HG02798 (cell line): ENCODE measurements around the gene CD3D.

Experiments
- ATAC-seq: cut with Tn5 transposase; IDR thresholded peaks from one replicate; pipeline ENCODE4 v1.9.1; 2021; ENCODE audit warnings: mild to moderate bottlenecking; ENCODE audit not compliant: unreplicated experiment, poor library complexity

Gene CD3D

DNA sequence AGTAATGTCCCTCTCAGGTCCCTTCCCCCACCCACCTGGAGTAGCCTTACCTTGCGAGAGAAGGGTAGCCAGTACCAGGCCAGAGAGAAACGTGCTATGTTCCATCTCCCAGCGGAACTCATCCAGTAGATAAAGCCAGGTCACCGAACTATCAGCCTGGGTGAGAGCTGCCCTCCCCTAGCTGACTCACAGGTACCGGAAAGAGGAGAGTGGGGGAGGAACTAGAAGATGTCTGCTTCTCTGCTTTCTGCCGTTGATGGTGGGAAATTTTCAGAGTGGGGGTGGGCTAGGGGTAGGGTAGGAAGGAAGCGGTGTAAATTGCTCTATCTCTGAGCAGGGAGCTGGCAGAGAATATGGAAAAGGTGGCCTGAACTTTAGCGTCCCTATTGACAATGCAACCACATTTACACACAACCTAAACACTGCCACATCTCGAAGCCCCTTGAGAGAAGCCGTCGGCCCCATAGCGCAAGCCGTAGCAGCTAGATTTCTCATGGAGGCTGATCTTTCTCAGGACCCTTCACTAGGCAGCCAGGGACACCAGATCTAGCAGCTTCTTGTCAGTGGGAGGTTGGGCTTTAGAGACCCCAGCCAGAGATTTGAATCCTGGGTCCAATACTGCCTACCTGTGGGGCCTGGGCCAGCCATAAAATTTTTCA lies at the start of gene CD3D:
CD3D (minus strand) TSS at position 203 of the 659 bp plus-strand sequence; CDS start at position 105, 98 bp downstream.
- no peak for ATAC-seq

DNA sequence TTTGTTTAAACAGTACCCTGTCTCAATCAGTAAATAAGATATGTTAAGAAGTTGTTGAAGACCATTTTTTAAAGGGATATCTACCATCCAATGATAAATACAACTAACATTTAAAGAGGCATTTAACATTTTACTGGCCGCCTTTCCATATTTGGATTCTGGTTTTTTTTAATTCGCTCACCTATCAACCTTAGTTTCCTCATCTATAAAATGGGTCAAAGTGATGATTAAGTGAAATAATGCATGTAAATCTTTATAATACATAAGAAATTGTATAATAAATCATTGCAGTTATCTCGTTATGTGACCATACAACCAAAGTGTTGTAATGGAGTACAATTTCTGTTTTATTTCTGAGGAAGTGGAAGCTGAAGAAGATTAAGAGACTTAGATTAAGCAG lies 41.2 kb upstream of the CD3D start:
- no peak for ATAC-seq

- no peak for ATAC-seq
These were observed 40.4 kb upstream of the CD3D start for GRCh38 chr11:118382954-118383353.

DNA sequence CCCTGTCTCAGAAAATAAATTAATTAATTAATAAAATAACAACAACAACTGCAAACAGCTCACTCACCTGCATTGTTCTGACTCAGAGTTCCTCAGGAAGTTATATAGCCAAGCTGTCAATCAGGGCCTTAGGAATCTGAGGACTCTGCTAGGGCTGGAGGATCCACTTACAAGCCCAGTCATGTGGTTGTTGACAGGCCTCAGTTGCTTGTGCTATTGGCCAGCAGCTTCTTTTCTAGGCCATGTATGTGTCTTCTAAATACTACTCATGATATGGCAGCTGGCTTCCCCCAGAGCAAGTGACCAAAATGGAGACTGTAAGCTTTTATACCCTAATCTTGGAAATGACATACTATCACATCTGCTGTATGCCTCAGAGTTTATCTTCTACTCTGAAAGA lies 38.1 kb upstream of the CD3D start:
- ATAC-seq, result no peak

DNA sequence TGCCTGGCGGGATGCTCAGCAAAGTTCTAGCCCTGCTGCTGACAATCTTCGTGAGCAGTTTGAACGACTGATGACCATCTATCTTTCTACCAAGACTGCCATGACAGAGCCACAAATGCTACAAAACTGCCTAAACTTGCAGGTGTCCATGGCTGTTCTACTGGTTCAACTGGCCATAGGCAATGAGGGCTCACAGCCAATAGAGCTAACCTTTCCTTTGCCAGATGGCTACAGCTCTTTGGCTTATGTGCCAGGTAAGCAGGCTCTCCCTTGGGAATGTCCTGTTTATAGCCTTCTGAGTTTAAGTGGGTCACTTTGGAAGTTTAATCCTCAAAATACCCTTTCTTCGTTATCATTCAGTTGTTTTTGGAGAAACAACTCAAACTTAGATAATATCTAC lies 37.0 kb upstream of the CD3D start:
- ATAC-seq, result no peak

DNA sequence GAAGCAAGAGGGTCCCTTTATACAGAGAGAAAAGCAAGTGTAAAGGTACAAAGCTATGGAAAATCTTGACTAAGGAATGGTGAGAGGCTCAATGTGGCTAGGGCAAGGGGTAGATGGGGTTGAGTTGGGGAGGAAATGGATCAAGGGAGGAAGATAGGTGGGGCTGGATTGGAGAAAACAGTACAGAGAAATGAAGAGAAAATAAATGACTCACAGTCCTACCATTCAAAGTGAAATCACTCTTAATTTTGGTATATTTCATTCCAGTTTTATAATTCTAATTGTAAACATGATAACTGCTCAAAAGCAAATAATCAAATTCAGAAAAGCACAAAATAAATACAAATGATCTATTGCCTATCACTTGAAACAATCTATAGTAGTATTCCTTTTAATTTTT lies 33.5 kb upstream of the CD3D start:
- ATAC-seq, result no peak

DNA sequence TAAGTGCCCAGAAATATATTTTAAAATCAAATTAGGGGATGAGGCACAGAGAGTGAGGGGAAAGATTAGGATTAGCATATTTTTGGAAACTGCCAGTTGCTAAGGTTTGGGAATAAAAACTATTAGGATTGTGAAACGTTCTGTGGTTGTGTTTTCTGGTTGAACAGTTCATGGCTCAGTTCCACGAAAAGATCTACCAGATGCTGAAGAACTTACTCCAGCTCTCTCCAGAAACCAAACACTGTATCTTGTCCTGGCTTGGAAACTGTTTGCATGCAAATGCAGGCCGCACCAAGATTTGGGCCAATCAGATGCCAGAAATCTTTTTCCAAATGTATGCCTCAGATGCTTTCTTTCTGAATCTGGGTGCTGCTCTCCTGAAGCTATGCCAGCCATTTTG lies 32.2 kb upstream of the CD3D start:
- ATAC-seq, result no peak

DNA sequence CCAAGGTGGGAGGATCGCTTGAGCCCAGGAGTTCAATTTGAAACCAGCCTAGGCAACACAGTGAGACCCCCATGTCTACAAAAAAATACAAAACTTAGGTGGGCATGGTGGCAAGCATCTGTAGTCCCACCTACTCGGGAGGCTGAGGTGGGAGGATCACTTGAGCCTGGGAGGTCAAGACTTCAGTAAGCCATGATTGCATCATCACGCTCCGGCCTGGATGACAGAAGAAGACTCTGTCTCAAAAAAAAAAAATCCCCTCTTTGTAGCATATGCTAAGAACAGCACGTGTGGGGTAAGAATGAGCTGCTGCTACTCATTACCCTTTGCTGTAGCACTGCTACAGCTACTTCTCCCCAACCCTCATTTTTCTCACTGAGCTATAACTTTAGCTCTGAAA lies 31.4 kb upstream of the CD3D start:
- ATAC-seq, result no peak

DNA sequence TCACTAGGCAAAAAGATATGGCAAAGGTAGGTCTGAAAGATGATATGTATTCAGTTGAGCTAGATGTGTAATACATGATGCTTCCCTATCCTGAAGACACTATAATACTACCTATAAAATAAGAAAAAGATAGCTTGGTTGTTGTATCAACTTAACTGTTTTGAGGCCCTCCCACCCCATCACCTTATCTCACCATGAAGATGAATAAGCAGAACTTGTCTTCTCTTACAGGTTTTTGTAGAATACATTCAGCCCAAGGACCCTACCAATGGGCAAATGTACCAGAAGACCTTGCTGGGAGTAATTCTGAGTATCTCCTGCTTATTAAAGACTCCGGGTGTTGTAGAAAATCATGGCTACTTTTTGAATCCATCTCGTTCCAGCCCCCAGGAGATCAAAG lies 30.8 kb upstream of the CD3D start:
- ATAC-seq, result no peak

DNA sequence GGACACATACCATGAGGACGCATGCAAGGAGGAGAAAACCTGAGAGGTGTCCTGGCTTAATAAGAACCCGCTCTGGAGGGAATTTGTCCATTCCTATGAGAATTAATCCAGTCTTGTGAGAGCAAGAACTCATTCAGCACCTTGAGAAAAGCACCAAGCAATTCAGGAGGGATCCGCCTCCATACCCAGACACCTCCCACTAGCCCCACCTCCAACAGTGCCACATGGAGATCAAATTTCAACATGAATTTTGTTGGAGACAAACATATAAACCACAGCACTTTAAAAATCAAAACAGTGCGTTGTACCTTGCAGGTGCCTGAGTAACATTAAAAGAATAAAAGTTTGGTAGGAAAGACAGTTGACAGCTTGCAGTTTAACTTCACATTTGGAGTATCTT lies 28.3 kb upstream of the CD3D start:
- ATAC-seq, result no peak

DNA sequence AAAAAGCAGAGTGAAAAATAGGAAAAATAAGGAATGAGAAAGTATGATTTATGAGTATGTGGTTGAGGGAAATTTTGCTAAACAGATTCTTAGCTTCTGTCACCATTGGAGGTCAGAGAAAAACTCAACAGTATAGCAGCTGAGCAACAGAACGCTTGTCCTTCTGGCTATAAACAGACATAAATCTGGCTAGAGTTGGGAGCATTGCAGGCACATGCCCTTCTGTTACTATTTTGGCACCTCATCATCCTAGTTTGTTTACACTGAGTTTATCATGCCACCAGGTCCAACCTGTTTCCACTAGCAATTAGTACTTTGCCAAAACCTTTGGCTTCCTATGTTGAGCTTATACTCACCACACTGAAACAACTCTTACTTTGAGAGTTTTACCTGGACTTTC lies 23.8 kb upstream of the CD3D start:
- no peak for ATAC-seq

DNA sequence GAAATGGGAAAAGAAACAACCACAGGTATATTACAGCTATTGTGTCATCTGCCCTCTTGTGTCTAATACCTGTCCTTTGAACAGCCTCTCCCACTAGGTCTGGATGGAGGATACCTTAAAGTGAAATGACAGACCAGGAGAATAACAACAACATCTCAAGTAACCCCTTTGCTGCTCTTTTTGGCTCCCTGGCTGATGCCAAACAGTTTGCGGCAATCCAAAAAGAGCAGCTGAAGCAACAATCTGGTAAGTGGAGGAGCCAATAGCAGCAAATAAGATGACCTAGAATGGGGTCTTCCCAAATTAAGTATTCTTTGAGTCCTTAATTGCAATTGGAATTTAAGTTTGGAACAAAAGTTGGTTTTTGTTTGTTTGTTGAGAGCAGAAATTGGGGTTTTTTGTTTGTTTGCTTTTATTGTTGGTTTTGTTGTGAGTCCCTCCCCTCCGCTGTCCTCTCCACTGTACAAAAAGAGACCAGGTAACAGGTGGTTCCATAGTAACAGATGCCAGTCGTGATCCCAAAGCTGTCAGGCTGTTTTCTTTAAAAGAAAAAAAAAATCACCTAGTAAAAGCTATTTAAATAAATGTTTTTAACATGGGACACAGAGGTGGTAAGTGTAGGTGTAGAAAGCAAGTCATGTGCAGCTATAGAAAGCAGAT lies 22.6 kb upstream of the CD3D start:
- no peak for ATAC-seq

DNA sequence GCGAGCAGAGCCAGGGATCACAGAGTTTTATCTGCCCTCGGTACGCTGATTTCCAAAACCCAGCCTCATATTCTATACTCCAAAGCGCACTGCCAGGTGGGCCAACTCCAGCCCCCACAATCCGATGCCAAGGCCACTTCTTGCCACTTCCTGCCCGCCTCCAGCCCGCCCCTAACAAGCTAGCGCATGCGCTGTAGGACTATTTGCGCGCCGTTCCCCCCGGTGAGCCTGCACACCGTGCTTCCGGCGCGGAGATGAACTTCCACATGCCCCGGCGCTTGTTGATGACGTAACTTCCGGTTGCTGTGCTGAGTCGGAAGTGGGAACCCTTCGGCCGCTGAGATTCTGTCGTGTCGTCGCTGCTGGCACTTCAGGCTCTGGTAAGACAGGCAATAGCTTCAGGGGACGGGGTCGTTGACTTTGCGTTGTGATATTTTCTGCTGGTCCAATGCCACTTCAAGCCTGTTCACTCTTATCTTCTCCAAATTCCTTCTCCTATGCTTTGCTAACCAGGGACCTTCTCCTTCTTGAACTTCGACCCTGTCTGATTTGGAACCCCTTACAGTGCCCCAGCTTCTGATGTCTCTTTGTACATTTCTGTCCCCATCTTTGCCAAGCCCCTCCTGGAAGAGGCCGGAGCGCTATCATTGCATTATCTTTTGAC lies 16.9 kb upstream of the CD3D start, which contains the start of gene UBE4A:
UBE4A (plus strand) TSS at position 306 of the 664 bp plus-strand sequence. CDS start 5,481 bp downstream, outside the sequence.
- ATAC-seq, result peak; percentile 98

DNA sequence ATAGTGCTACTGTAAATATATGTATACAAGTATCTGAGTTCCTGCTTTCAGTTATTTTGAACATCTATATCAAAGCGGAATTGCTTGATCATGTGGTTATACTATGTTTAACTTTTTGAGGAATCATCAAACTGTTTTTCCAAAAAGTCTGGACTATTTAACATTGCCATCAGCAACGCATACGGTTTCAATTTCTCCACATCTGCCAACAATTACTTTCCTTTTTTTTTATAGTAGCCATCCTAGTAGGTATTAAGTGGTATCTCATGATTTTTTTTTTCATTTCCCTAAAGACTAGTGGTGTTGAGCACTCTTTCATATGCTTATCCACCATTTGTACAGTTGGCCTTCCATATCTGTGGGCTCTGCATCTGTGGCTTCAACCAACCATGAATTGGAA lies 15.6 kb upstream of the CD3D start:
- ATAC-seq, result no peak

DNA sequence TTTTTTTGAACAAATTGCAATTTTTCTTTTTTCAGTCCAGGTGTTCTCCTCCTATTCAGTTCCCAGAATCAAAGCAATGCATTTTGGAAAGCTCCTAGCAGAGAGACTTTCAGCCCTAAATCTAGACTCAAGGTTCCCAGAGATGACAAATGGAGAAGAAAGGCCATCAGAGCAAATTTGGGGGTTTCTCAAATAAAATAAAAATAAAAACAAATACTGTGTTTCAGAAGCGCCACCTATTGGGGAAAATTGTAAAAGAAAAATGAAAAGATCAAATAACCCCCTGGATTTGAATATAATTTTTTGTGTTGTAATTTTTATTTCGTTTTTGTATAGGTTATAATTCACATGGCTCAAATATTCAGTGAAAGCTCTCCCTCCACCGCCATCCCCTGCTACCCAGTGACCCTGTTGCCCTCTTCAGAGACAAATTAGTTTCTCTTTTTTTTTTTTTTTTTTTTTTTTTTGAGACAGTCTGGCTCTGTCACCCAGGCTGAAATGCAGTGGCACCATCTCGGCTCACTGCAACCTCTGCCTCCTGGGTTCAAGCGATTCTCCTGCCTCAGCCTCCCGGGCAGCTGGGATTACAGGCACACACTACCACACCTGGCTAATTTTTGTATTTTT lies 10.7 kb upstream of the CD3D start:
- ATAC-seq, result no peak

GRCh38 chr11:118349475-118349874 lies 7.0 kb upstream of the CD3D start:
- no peak for ATAC-seq

DNA sequence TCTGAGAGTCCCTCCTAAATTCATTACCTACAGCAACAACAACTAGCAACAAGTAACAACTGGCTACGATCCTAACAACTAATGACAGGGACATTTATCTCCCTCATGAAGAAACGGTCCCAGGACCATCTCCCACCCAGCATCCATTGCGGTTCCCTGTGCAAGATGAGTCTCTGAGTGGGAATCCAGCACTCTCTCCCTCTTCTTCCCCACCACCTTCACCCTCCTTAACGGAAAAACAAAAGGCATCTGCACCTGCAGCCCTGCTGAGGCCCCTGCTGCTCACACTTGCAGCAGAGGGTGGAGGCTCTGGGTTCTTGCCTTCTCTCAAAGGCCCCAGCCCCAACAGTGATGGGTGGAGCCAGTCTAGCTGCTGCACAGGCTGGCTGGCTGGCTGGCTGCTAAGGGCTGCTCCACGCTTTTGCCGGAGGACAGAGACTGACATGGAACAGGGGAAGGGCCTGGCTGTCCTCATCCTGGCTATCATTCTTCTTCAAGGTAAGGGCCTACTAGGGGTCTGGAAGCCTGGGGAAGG lies 1.5 kb upstream of the CD3D start, which contains the start of gene CD3G:
CD3G (plus strand) TSS at position 364 of the 535 bp plus-strand sequence; CDS start at position 444, 80 bp downstream.
- ATAC-seq, result no peak

DNA sequence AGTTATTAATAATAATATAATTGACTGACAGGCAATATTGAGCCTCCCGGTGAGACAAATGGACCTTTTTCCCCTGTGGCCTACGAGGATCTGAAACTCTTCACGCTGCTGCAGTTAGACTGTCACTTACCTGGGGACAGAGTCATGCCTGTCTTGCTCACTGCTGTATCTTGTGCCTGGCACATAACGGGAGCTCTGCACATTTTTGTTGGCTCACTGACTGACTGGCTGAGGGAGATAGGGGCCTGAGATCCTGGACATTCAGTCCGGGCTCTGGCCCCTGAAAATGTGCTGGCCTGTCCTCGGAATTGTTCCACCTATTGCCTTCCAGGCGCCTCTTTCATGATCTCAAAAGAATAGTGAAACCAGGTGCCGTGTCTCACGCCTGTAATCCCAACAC lies 743 bp upstream of the CD3D start:
- no peak for ATAC-seq

DNA sequence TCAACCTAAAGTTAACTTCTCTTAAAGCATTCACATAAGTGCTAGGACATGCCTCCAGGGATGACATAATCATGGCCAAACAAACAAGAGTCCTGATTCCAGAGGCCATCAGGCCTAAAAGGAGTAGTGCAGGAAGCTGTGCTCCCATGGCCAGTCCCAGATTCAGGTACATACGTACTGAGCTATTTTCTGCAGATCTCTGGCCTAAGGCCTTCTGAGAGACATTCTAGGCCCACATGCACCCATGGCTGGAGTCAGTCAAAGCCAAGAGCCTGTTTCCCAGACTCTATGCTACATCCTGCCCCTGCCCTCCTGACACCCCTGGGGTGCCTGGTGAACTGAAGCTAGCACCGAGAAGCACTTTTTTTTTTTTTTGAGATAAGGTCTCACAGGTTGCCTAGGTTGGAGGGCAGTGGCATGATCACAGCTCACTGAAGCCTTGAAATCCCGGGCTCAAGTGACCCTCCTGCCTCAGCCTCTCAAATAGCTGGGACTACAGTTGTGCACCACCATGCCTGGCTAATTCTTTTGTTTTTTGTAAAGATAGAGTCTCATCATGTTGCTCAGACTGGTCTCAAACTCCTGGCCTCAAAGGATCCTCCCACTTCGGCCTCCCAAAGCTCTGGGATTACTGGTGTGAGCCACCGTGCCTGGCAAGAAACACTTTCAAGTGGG lies 553 bp downstream of the CD3D start:
- no peak for ATAC-seq

GRCh38 chr11:118341261-118341660 lies 1.2 kb downstream of the CD3D start:
- no peak for ATAC-seq
